ENCODE results near the gene PLCG2.

DNA sequence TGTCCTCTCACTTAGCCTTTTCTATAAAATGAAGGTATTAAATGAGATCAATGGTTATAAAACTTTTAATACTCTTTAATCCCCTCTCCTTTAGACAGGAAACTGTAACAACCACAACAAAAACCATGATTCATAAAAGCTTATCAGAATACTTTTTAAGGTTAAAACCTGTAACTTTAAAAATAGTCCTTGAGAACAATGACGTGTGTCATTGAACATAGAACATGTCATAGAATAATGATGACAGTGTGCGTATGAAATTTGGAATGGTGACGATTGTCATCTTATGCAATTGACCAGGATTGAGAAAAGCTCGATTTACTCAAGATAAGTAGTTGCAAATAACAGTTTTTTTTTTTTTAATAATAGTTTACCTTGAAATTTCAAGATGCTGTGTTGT lies 94.1 kb downstream of the PLCG2 start:
- TF ChIP-seq BHLHE40 (IDR thresholded peaks at IDR 0.05; ENCODE audit: borderline replicate concordance) (no peak), FOXA1 (IDR thresholded peaks at IDR 0.05) (no peak), SUZ12 (IDR thresholded peaks at IDR 0.05) (no peak), FOXK2 (IDR thresholded peaks at IDR 0.05) (no peak), ELF4 (IDR thresholded peaks at IDR 0.05) (no peak), HDGF (IDR thresholded peaks at IDR 0.05; ENCODE audit: borderline replicate concordance) (no peak), TARDBP (IDR thresholded peaks at IDR 0.05) (no peak), ZNF384 (IDR thresholded peaks at IDR 0.05) (no peak), SP1 (IDR thresholded peaks at IDR 0.05) (no peak)
